Right kidney (tissue), 1 donor: ENCODE measurements around the gene CDK14.

Source experiments
- DNase-seq: peaks from one replicate; pipeline ENCODE4 v3.0.0-alpha.2; 2016

The CDK14 gene

GRCh38 chr7:90596671-90597562 lies 796 bp downstream of the CDK14 start:
- peak; percentile 77 for DNase-seq

GRCh38 chr7:90597563-90598253 lies 1.6 kb downstream of the CDK14 start:
- DNase-seq = no peak

DNA sequence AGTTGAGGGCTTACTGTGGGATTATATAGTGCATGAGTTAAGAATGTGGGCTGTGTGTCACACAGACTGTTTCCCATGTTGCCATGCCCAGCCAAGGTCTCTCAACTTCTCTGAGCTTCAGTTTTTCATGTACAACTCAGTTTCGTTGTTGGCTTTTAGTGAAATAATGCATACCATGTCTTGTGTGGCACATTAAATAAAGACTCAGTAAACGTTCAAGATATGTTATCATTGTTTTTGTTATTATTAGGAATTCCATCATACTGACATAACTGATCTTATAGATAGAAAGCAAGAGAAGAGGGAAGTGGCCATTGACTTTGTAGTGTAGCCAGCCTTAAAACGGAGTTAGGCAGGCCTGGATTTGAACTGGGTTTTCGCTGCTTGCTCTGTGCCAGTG lies 2.9 kb downstream of the CDK14 start:
- no peak for DNase-seq

- DNase-seq = no peak
These were observed 3.9 kb downstream of the CDK14 start for GRCh38 chr7:90599892-90600555.

GRCh38 chr7:90602303-90602702 lies 6.2 kb downstream of the CDK14 start:
- DNase-seq = no peak

DNA sequence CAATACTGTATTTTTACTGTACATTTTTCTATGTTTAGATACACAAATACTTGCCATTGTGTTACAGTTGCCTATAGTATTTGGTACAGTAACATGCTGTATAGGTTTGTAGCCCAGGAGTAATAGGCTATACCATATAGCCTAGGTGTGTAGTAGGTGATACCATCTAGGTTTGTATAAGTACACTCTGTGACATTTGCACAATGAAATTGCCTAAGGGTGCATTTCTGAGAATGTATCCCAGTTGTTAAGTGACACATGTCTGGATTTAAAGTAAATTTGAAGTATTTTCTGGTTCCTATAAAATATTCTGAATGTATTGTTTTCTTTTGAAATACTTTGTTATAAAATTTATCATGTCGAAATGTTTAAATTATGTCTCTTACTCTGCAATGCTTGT lies 7.2 kb downstream of the CDK14 start:
- DNase-seq = no peak

DNA sequence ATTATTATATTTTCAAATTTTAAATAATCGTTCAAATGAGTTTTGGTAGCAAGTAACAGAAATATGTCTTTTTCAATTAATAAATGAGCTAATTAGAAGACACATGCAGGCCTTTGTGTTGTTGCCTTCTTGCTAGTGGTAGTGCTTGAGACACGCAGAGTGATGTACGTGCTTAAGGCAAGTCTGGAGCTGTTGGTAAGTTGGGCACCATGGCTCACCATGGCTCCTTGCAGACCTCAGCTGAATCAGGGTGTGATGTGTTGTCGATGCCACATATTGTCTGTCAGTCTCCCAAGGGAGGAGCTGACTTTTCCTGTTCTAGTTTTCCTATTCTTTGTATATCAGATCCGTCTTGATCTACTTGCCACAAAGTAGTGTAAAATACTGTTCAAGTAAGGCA lies 8.3 kb downstream of the CDK14 start:
- no peak for DNase-seq

GRCh38 chr7:90605055-90605454 lies 8.9 kb downstream of the CDK14 start:
- DNase-seq = no peak

GRCh38 chr7:90607196-90607595 lies 11.1 kb downstream of the CDK14 start:
- DNase-seq = no peak

GRCh38 chr7:90610105-90610504 lies 14.0 kb downstream of the CDK14 start:
- no peak for DNase-seq

GRCh38 chr7:90611115-90611514 lies 15.0 kb downstream of the CDK14 start:
- DNase-seq = no peak

DNA sequence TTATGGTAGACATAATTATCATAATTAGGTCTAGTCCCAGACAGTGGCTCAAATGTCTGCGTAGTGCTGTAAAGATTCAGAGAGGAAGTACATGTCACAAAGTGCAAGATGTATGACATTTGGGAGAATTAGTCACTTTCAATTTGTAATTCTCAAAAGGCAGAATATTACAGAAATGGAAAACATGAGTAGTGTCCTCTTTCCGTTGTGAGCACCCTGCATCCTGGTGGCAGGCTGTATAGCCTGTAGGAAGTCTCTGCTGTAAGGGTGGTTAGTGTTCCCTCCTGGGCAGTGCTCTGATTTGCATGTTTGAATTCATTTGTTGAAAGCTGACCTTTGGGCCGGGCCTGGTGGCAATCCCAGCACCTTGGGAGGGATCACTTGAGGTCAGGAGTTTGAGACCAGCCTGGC lies 17.0 kb downstream of the CDK14 start:
- no peak for DNase-seq

GRCh38 chr7:90617442-90617841 lies 21.3 kb downstream of the CDK14 start:
- DNase-seq = no peak

- no peak for DNase-seq
These were observed 22.8 kb downstream of the CDK14 start for GRCh38 chr7:90618876-90619275.

DNA sequence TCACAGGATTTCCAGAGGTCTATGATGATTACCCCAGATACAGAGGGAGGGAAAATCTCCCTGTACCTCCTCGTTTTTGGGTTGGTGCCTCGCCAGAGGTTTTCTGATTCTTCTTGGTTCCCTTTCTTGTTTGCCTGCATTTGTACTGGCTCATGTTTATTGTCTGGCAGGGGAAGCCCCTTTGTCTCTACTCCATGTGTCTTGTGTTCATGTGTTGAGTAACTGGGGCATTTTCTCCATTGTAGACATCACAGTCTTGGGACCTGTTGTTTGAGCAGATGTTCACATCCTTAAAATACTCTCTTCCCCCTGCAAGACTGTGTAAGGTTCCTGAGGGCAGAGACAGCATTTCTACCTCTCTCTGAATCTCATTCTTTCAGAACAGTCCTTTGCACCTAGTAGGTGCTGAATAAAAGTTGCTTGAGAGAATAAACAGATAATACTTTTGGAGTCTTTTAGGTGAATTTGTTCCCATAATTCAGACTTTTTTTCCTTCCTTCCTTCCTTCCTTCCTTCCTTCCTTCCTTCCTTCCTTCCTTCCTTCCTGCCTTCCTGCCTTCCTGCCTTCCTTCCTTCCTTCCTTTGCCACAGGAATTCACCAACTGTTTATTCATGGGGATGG lies 25.1 kb downstream of the CDK14 start:
- no peak for DNase-seq

GRCh38 chr7:90621747-90622140 lies 25.6 kb downstream of the CDK14 start:
- no peak for DNase-seq

- DNase-seq = no peak
These were observed 26.5 kb downstream of the CDK14 start for GRCh38 chr7:90622670-90623069.

GRCh38 chr7:90624225-90624911 lies 28.2 kb downstream of the CDK14 start:
- DNase-seq = no peak

DNA sequence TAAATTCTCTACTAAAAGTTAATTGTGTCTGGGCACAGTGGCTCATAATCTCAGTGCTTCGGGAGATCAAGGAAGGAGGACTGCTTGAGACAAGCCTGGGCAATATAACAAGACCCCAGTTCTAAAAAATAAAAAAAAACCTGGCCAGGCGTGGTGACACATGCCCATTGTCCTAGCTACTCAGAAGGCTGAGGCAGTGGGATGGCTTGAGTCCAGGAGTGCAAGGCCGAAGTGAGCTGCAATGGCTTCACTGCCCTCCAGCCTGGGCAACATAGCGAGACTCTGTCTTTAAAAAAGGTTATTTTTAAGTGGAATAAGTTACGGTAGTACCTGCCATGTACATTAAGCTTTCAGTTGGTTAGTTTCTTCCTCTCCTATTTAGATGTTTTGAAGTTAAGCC lies 28.9 kb downstream of the CDK14 start:
- DNase-seq = no peak

- peak; percentile 39 for DNase-seq
These were observed 29.4 kb downstream of the CDK14 start for GRCh38 chr7:90625562-90625961.

DNA sequence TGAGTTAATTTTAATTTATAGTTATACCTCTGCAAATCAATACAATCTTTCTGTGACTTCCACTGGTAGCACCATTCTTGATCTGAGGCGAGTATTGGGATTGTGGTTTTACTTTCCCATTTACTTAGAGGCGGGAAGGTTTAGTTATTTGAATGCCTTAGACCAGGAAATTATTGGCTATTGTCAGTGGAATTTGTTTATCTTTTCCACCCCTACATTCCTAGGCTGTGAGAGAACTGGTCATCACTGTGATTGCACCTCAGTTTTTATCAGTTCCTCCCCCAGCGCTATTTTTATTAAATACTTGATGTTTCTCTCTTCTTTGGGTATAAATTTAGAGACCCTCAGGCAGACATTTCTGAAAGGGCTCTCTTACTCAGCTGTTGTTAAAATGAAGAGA lies 29.9 kb downstream of the CDK14 start:
- no peak for DNase-seq

DNA sequence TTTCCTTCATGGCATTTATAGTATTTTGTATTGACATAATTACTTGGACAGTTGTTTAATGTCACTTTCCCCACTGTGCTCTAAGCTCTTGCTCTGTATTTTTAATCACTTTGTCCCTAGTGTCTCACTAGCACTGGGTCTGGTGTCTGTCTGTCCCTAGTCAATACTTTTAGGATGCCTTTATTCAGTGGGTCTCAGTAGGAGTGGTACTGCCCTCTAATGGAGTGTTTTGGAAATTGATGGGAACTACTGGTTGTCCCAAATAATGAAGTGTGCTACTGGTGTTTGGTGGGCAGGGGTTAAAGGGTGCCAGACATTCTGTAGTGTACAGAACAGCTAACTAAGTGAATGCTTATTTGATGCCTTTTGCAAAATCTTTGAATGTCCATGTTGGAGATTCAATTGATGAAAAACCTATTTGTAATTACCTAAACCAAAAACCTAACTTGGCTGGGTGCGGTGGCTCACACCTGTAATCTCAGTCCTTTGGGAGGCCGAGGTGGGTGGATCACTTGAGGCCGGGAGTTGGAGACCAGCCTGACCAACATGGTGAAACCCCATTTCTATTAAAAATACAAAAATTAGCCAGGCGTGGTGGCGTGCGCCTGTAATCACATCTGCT lies 33.3 kb downstream of the CDK14 start:
- no peak for DNase-seq
